ENCODE results near the gene SLC6A8.

The SLC6A8 gene

DNA sequence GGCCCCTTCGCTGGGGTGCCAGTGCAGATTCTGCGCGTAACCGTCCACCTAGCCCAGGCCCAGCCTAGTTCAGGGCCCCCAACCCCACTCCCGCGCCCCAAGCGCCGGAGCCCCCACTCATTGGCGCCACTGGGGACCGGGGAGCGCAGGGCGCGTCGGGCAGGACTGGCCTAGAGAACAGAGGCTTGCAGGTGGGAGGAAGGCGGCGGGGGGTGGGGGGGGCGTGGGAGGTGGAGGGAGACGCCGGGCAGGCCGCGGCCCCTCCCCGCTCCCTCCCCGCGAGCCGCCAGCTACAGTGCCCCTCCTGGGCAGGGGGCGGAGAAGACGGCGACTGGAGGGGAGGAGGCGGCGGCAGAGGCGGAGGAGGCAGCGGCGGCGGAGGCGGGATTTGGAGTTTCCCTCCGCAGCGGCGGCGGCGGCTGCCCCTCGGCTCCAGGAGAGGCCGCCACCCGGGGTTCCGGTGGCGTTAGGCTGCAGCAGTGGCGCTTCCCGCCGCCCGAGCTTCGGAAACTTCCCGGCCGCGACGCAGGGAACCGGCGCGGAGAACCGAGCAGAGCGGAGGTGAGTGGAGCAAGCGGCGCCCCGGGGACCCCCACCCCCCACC, 45.6 kb upstream of the SLC6A8 start:
- H3K9me3 ChIP-seq (ENCODE audit: low read depth, low read length), result no peaks in the 10 kb centered on the region
- TF ChIP-seq FOXP2 (optimal IDR thresholded peaks at IDR 0.05; ENCODE audit: control extremely low read depth, extremely low read length, insufficient read depth), result no peak
- TF ChIP-seq POLR2AphosphoS5 (IDR thresholded peaks at IDR 0.05; ENCODE audit: borderline replicate concordance, low read depth, low read length), result no peak
- TF ChIP-seq EZH2 (IDR thresholded peaks at IDR 0.05), result no peak
- H3K4me3 ChIP-seq, result peak overlapping the region; percentile 81
- no peak overlapping the region for H3K27ac ChIP-seq
- H3K9ac ChIP-seq (ENCODE audit: insufficient read length), result no peak overlapping the region
- no peaks in the 10 kb centered on the region for H3K36me3 ChIP-seq (ENCODE audit: insufficient read depth, low read length)
- no peak for DNase-seq (ENCODE audit: low read depth, low spot score)

DNA sequence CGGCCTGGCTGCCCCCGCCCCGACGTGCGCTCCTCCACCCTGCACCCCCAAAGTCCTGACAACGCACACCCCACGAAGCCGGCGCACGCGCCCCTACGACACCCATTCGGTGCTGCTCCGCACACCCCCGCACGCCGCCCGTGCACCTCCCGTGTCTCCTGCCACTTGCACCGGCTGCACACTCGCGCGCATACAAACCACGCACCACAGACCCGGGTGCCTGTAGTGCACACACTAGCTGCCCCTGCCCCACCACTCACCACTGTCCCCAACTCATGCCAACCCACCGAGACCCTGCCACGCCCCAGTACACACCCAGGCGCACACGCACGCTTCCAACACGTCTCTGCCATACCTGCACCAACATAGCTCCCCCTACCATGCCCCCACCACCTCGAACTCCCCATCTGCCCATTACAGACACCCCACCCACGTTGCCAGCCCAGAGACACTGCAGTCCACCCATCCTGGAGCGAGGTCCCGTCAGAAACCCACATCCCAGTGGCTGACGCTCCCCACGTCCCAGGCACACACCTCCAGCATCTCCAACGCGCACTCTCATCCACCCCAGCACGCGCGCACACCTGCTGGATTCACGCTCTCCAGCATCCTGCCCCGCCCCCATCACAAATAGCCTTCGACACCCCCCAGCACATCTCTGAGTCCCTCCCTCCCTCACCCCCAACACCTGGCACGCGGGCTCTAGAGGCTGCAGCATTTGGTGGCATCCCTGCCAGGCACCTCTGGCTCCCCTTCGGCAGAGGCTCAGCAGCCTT, 44.9 kb upstream of the SLC6A8 start:
- no peak for DNase-seq (ENCODE audit: low read depth, low spot score)
- Histone ChIP-seq H3K4me3 (peak overlapping the region; percentile 81), H3K9ac (ENCODE audit: insufficient read length) (peak overlapping the region; percentile 76), H3K27ac (no peak overlapping the region), H3K9me3 (ENCODE audit: low read depth, low read length) (no peaks in the 10 kb centered on the region), H3K36me3 (ENCODE audit: insufficient read depth, low read length) (no peaks in the 10 kb centered on the region)
- TF ChIP-seq EZH2 (IDR thresholded peaks at IDR 0.05), result no peak
- TF ChIP-seq POLR2AphosphoS5 (IDR thresholded peaks at IDR 0.05; ENCODE audit: borderline replicate concordance, low read depth, low read length), result no peak
- no peak for TF ChIP-seq FOXP2 (optimal IDR thresholded peaks at IDR 0.05; ENCODE audit: control extremely low read depth, extremely low read length, insufficient read depth)

DNA sequence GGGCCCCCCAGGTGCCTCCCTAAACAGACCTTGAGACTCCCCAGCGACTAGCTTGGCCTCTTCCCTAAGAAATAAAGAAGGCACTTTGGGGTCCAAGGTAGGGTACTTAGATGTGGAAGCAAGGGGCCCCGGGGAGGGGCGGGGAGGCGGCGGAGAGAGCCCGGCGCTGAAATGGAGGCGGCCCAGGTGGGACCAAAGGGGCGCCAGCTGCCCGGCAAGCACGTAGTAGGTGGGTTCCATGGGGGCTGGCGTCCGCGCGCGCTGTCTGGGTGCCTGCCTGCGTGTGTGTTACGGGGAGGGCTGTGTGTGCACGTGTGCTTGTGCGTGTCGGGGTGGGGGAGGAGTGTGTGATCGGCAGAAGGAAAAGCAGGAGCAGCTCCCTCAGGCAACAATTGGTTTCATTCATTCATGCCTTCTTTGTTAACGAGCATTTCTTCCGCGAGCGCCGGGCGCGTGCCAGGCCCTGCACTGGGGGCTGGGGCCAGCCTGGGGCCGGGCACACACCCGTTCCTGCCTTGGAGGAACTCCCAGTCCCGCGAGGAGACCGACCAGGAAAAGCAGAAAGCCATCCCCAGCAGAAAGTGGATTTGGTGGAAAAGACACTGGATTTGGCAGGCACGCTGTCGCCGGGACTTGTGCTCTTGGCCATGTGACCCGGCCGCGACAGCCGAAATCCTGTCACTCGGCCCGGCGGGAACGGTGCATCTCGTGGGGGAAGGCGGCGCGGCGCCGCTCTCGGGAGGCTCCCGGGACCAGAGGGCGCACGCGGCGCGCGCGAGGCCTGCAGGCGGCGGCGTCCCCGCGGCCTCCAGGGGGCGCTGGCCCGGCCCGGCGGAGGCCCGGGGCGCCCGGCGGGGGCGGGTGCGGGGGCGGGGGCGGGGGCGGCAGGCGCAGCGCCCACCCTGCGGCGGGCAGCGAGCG, 44.0 kb upstream of the SLC6A8 start:
- DNase-seq (ENCODE audit: low read depth, low spot score), result no peak
- TF ChIP-seq POLR2AphosphoS5 (IDR thresholded peaks at IDR 0.05; ENCODE audit: borderline replicate concordance, low read depth, low read length) (peak; percentile 16; the same call in 1 of the 2 replicates), FOXP2 (optimal IDR thresholded peaks at IDR 0.05; ENCODE audit: control extremely low read depth, extremely low read length, insufficient read depth) (no peak)
- peak overlapping the region; percentile 81 for H3K4me3 ChIP-seq
- H3K9ac ChIP-seq (ENCODE audit: insufficient read length), result peak overlapping the region; percentile 76
- H3K36me3 ChIP-seq (ENCODE audit: insufficient read depth, low read length), result no peaks in the 10 kb centered on the region
- peak overlapping the region; percentile 54; the same call in 1 of the 2 replicates for H3K27ac ChIP-seq
- no peaks in the 10 kb centered on the region for H3K9me3 ChIP-seq (ENCODE audit: low read depth, low read length)

DNA sequence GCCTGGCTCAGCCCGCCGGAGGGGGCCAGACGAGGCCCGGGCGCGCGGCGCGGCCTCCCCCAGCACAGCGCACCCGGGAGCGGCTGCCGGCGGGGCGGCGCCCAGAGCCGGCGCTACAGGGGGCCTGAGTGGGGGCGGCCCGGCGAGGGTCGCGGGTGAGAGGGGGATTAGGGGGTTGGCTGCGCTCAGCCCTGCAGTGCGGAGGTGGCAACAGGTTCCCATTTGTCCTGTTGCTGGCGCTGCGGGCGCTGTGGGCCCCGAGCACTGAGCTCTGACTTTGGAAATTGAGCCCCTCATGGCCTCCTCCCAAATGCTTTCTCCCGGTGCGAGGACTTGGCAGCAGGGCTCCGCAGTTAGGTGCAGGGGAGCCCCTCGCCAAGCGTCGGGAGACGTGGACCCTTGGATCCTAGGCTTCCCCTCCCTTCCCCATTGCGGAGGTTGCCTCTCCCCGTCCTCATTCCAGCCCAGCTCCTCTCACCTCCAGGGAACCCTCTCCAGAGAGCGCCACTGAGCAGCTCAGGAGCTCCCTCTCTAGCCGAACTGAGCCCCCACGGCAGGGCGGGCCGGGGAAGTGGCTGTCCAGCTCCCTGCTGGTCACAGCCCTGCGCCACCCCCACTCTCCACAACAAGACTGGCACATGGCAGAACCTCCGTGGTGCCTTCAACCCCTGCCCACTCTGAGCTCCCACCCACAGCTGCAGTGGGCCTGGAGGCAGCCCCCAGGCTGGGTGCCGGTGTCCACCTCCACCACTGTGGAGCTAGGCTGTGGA, 43.2 kb upstream of the SLC6A8 start:
- Histone ChIP-seq H3K9me3 (ENCODE audit: low read depth, low read length) (no peaks in the 10 kb centered on the region), H3K27ac (no peak overlapping the region), H3K36me3 (ENCODE audit: insufficient read depth, low read length) (no peaks in the 10 kb centered on the region), H3K9ac (ENCODE audit: insufficient read length) (no peak overlapping the region), H3K4me3 (peak overlapping the region; percentile 65)
- TF ChIP-seq FOXP2 (optimal IDR thresholded peaks at IDR 0.05; ENCODE audit: control extremely low read depth, extremely low read length, insufficient read depth) (no peak), POLR2AphosphoS5 (IDR thresholded peaks at IDR 0.05; ENCODE audit: borderline replicate concordance, low read depth, low read length) (no peak), EZH2 (IDR thresholded peaks at IDR 0.05) (no peak)
- no peak for DNase-seq (ENCODE audit: low read depth, low spot score)

DNA sequence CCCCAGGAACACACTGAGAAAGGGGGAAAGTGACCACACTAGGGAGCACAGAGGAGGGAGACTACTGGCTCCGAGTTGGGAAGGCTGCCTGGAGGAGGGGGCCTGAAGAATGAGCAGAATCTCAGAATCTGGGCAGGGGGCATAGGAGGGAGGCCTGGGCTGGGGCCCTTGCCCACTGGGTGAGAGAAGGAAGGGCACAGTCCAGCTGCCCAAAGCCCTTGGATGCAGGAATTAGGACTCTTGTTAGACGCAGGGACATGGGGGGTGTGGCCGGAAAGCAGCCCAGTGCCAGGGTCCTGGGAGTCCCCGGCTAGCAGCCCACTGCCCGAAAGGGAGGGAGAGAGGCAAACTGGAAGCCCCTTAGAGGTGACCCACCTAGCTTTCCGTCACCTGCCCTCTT, 42.6 kb upstream of the SLC6A8 start:
- no peak for DNase-seq (ENCODE audit: low read depth, low spot score)
- Histone ChIP-seq H3K36me3 (ENCODE audit: insufficient read depth, low read length) (no peaks in the 10 kb centered on the region), H3K9me3 (ENCODE audit: low read depth, low read length) (no peaks in the 10 kb centered on the region), H3K9ac (ENCODE audit: insufficient read length) (no peak overlapping the region), H3K4me3 (no peak overlapping the region), H3K27ac (no peak overlapping the region)
- TF ChIP-seq POLR2AphosphoS5 (IDR thresholded peaks at IDR 0.05; ENCODE audit: borderline replicate concordance, low read depth, low read length) (no peak), FOXP2 (optimal IDR thresholded peaks at IDR 0.05; ENCODE audit: control extremely low read depth, extremely low read length, insufficient read depth) (no peak), EZH2 (IDR thresholded peaks at IDR 0.05) (no peak)

DNA sequence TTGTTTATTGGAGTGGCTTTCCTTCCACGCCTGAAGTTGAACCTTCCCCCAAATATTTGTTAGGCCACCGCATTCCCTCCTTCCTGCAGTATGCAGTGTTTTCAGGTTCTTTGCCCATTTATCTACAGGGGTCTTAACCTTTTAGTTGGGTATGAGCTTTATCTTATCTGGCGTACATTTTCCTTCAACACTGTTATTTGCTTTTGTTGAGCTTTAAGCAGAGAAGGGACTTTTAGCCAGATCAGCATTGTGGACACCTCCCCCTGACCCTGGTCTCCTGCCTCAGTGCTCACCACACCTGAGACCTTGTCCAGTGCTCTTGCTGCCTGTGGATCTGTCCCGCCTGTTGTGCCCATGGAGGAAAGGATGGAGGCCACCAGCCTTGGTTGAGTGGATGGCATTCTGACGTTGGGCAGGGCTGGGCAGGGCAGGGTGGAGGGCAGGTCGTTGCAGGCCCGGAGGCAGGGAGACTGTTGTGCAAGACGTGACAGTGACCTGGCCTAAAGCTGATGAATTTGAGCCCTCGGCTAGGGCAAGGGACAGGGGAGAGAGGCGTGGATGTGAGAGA, 41.7 kb upstream of the SLC6A8 start:
- H3K4me3 ChIP-seq, result no peak overlapping the region
- no peaks in the 10 kb centered on the region for H3K36me3 ChIP-seq (ENCODE audit: insufficient read depth, low read length)
- no peak overlapping the region for H3K9ac ChIP-seq (ENCODE audit: insufficient read length)
- no peak for DNase-seq (ENCODE audit: low read depth, low spot score)
- H3K9me3 ChIP-seq (ENCODE audit: low read depth, low read length), result no peaks in the 10 kb centered on the region
- no peak overlapping the region for H3K27ac ChIP-seq
- no peak for TF ChIP-seq FOXP2 (optimal IDR thresholded peaks at IDR 0.05; ENCODE audit: control extremely low read depth, extremely low read length, insufficient read depth)
- TF ChIP-seq EZH2 (IDR thresholded peaks at IDR 0.05), result no peak
- no peak for TF ChIP-seq POLR2AphosphoS5 (IDR thresholded peaks at IDR 0.05; ENCODE audit: borderline replicate concordance, low read depth, low read length)

DNA sequence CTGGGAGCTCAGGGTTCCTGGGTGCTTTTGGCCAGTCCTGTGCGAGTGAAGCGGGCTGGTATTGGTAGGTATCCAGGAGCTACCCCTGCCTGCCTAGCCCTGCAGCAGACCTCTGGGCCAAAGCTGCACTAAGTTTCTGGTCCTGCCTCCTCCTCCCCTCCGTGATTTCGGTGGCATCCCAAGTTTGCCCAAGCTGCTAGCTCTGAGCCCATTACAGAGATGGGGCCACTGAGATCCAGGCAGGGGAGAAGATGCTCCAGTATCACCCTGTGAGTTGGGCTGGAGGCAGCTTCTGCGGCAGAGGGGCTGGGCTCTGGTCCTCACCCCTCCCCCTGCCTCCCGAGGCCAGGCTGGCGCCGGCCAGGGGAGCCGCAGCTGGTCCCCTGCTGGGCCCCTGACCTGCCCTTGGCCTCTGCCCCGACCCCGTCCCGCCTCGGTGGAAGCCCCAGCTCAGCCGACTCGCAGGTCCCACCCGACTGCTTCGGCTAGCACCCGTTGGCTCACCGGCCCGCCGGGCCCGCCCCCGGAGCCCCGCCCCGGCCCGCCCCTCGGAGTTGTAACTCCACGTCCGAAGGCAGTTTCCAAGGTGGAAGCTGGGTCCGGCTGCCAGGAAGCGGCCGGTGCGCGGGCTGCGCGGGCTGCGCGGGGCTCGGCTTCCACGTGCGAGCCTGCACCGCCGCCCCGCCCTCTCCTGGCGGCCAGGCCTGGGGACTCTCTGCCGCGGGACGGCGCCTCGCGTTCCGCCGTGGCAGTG, 40.9 kb upstream of the SLC6A8 start, which contains the start of gene DUSP9:
DUSP9 (plus strand) TSS at position 584 of the 754 bp plus-strand sequence. CDS start 751 bp downstream, outside the sequence.
- H3K9me3 ChIP-seq (ENCODE audit: low read depth, low read length), result no peaks in the 10 kb centered on the region
- no peak for DNase-seq (ENCODE audit: low read depth, low spot score)
- TF ChIP-seq FOXP2 (optimal IDR thresholded peaks at IDR 0.05; ENCODE audit: control extremely low read depth, extremely low read length, insufficient read depth) (no peak), POLR2AphosphoS5 (IDR thresholded peaks at IDR 0.05; ENCODE audit: borderline replicate concordance, low read depth, low read length) (no peak), EZH2 (IDR thresholded peaks at IDR 0.05) (no peak)
- H3K27ac ChIP-seq, result no peak within 1 kb of the TSS
- H3K36me3 ChIP-seq (ENCODE audit: insufficient read depth, low read length), result no peaks in the 10 kb centered on the region
- no peak within 1 kb of the TSS for H3K9ac ChIP-seq (ENCODE audit: insufficient read length)
- no peak within 1 kb of the TSS for H3K4me3 ChIP-seq

Data from SK-N-MC (cell line).